NCI-H2227 (cell line): Measurements from ENCODE around the gene LPP.
A peak's percentile ranks its signal among the peaks of the same experiment; 100 is the strongest.

Experiments used
- DNase-seq: peaks from one replicate; lab custom pipeline; 2025; ENCODE audit not compliant: unreplicated experiment; lab: John Stamatoyannopoulos, UW

LPP gene

GRCh38 chr3:188196232-188196990 is 42.5 kb downstream of the LPP start:
- DNase-seq: no peak

DNA sequence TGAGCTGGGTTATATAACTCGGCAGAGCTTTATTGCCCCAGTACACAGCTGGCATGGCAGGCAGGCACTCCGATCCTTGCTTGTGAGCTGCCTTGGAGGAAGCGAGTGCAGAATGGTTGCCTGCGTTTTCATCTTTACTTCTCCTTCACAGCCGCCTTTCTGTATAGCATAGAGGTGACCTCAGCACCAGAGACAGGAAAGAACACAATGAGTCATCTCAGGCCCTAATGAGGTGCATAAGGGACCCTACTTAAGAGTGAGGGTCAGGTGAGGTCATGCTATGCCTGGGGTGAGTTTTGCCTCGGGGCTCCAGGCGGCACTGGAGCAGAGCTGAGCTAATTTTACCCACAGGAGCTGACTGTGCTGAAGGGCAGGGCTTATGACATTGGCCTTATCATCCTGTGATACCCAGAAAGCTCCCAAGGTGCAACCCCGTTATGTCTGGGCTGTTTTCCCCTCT is 43.5 kb downstream of the LPP start:
- no peak for DNase-seq

- DNase-seq: no peak
Observed at GRCh38 chr3:188198001-188198400, 44.0 kb downstream of the LPP start.

DNA sequence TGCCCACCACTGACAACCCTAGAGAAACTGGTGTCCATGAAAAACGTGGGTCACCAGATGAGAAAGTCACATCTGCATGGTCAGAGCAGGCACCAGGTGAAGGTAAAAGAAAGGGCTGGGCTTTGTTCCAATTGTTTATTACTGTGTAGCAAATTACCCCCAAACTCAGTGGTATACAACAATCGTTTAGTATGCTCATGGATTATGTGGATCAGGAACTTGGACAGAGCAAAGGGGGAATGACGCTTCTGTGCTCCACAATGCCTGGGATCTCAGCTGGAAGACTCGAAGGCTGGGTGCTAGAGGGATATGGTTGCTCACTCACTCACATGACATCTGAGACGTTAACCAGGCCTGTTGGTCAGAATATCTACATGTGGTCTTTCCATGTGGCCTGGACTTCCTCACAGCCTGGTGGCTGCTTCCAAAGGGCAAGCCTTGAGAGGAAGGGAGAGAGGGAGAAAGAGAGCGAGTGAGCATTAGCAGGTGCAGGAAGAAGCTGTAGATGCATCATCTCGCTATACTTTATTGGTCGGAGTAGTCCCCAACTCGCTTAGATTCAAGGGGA is 44.9 kb downstream of the LPP start:
- DNase-seq: no peak

DNA sequence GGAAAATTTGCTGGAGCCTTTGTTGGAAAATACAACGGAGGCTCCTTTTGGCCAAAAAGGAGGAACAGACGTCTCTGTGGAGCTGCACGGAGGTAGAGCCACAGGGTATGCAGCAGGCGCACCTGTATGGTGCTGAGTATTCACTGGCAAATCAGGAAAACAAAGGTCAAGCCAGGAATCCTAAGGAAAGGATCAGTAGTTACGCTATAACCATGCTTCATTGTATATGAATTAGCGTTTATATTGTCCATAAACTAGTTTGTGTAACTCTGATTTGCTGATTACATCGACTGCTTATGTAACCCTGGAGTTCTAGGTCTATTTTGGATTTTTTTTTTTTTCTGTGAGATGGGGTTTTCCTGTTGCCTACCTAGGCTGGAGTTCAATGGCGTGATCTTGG is 45.4 kb downstream of the LPP start:
- no peak for DNase-seq

- no peak for DNase-seq
Observed at GRCh38 chr3:188200481-188200880, 46.5 kb downstream of the LPP start.

GRCh38 chr3:188202358-188203138 is 48.6 kb downstream of the LPP start:
- peak; percentile 21 for DNase-seq

- no peak for DNase-seq
Observed at GRCh38 chr3:188204526-188204925, 50.6 kb downstream of the LPP start.

DNA sequence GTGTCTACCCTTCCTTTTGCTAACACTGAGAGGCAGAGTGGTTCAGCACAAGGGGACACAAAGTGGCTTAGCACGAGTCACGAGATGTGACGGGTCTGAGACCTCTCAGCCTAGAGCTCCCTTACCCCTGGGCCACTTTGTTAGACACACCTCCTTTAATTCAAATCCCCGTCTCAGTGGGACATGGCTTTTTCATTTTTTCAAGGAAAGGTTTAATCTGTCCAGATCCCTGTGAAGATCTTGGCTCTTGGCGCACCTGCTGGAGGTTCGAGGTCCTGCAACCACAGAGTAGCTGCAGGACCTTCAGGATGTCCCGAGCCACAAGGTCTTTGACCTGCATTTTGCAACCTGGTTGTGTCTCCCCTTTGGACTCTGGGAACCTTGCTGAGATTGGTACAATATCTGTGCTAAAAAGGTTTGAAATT is 52.0 kb downstream of the LPP start:
- DNase-seq: no peak

DNA sequence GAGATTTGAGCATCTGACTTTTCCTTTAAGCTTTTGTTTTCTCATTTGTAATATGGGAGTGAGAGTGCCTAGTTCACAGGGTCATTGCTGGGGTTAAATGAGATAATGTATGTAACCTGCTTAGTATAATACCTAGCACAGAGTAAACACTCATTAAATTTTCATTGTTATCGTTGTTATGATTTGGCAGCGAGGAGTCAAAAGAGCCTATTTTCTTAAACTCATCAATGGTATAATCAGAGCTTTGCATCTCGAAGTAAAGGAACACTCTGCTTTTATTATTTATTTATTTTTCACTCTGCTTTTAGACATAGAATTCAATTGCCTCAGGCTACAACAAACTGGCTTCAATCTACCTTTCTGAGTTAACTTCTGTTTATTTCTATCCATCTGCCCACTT is 52.8 kb downstream of the LPP start:
- no peak for DNase-seq

GRCh38 chr3:188207941-188208515 is 54.1 kb downstream of the LPP start:
- no peak for DNase-seq

DNA sequence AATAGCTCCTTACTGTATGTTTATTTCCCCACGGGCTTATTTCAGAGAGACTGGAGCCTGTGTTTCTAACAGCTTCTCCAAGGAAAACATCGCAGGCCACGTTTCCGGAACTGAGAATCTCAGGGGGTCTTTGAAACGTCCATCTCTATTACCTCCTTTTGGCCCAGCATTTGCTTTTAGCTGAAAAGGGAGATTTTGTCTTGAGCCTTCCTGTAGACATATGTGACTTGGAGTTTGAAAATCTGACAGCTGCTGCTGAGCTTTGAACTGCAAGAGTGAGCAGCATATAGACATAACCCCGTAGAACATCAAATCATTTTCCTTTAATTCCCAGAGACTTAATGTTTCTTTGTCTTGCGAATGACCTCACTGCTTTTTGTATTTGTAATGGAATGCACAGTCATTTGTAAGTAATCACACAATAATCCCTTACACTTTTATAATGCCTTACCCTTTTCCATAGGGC is 54.6 kb downstream of the LPP start:
- DNase-seq: no peak

GRCh38 chr3:188209034-188209433 is 55.1 kb downstream of the LPP start:
- no peak for DNase-seq

DNA sequence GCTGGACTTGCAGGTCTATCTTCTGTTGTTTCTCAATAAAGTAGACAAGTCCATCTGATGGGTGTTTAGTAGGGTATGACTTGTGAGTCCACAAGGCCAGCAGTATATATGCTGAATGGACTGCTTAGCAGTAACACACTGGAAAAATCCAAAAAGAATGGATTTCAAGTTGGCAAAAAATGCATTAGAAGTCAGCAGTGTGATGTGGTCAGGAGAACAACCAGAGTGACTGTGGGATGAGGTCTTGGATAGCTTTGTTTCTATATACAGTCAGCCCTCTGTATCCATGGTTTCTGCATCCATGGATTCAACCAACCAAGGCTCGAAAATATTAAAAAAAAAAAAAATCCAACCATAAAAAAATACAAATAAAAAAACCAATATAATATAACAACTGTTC is 55.8 kb downstream of the LPP start:
- DNase-seq: no peak

- DNase-seq: no peak
Observed at GRCh38 chr3:188211476-188211875, 57.5 kb downstream of the LPP start.

DNA sequence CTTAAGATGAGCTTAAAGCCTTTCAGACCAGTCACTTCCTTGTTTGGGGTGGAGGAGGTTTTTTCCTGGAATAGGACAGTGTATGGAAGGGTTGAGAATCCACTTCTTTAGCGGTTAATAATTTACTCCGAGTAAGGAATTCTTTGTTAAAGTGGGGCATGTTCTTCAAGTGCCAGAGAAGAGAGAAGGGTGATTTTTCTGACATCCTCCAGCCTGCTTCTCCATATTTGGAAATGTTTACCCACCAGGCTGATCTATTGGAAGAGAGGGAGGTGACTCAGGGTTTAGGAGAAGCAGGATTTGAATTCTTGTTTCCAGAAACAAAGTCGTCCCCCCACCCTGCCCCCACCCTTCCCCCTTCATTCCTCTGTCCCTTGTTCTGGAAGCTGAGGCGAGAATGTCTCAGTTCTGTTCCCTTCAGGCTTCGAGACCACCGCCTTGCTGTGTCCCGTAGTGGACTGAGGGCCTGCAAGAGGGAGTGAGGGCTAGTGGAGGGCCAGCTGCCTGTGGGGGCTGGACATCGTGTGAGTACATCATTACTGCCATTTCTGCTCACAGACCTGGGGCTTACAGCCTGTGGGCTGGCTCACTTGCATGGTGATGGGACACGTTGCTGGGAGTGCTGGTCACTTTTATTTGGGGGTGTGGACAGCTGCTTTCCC is 58.5 kb downstream of the LPP start:
- no peak for DNase-seq

- DNase-seq: no peak
Observed at GRCh38 chr3:188214442-188214841, 60.5 kb downstream of the LPP start.

DNA sequence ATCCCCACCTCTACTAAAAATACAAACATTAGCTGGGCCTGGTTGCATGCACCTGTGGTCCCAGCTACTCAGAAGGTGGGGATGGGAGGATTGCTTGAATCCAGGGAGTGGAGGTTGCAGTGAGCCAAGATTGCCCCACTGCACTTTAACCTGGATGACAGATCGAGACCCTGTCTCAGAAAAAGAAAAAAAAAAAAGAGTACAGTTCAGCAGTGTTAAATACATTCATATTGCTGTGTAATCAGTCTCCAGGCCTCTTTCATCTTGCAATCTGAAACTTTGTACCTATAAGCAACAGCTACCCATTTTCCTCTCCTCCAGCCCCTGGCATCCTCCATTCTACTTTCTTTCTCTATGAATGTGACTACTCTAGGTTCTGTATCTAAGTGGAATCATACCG is 61.2 kb downstream of the LPP start:
- no peak for DNase-seq

DNA sequence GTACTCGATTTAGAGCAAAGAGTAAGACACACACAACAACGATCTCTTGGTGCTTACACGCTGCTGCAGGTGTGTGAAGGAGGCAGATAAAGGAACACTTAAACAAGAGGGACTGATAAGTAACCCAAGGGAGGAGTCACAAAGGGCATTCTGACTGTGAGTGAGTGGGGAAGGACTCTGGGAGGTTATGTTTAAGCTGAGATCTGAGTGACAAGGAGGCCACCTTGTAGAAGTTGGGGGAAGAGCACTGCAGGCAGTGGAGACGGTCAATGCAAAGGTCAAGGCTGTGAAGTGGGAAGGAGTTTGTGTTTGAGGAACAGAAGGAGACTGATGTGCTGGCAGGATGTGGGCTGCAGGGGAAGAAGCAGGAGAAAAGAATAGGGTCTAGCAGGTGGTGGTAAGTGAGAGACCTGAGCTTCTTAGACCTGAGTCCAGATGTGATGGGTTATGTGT is 63.1 kb downstream of the LPP start:
- no peak for DNase-seq

DNA sequence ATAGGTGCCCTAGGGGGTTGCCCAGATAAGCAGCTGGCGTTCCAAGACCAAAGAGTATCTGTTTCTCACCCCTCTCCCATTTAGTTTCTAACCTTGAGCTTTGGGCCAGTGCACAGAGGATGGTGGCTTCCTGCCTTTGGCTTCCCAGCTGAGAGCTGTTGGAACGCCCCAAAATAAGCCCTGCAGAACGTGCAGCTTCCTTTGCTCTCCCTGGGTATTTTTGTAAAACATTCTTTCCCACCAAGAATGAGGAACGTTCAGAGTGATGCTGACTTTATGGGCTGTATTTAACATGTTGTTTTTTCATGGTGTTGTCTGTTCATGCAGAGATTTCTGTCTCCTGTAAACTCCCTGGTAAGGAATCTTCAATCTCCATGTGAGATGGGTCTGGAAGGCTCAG is 63.8 kb downstream of the LPP start:
- no peak for DNase-seq

DNA sequence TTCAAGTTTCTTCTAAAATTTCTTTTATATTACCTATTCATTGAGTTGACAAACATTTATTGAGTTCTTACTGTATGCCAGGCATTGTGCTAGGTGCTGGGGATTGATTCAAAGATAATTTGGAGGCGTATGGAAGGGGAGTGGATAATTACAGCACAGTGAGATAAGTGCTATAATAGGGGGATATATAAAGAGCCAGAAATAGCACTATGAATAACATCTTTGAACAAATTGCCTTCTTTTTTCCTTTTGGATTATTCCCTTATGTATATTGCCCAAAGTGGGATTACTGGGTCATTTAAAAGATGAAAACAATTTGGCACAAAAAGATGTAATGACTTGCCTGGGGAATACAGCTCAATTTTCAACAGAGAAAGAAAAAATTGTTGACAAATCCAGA is 64.6 kb downstream of the LPP start:
- DNase-seq: peak; percentile 59
